Gastroesophageal sphincter (tissue), 3 donors: ENCODE data around the gene CDKN2B.

Experiments
- CTCF ChIP-seq, 4 experiments: fragments of 200-600 bp in 2 of 4; fragments of 450-650 bp in 2 of 4; sonication (generic) in 1 of 4; IDR thresholded peaks; one replicate each; pipeline ENCODE4 v1.5.1; 2017 to 2019; ENCODE audit warnings: antibody characterized with exemption in 4 of 4, mild to moderate bottlenecking in 2 of 4, moderate library complexity in 2 of 4
- EP300 ChIP-seq: sonication (generic); formaldehyde crosslinking; IDR thresholded peaks from one replicate; pipeline ENCODE4 v1.6.1; 2017; ENCODE audit warnings: antibody characterized with exemption, mild to moderate bottlenecking
- POLR2AphosphoS5 ChIP-seq: sonication (generic); formaldehyde crosslinking; IDR thresholded peaks from one replicate; pipeline ENCODE4 v1.6.1; 2017; ENCODE audit warnings: antibody characterized with exemption

GRCh38 chr9:22026696-22027095, 17.6 kb upstream of the CDKN2B start:
- TF ChIP-seq CTCF (IDR thresholded peaks at IDR 0.05), result no peak
- TF ChIP-seq EP300, result no peak
- no peak for TF ChIP-seq POLR2AphosphoS5
